ENCODE results near the gene CBLL1. TPM values are rescaled to one million over a fixed set of nuclear protein-coding genes. Genes with fewer than 3 reads are reported as not detected.

The CBLL1 gene
- total and polyA plus RNA-seq, 2 of the 13 experiments (the other 11 are each of a cell fraction or from before 2014, with no cell fraction given), result 8.8 to 10.5 TPM

- TF ChIP-seq PHF21A (CRISPR knock-in tag; IDR thresholded peaks at IDR 0.05) (peak; percentile 86; the same call in 1 of the 2 replicates), PRDM15 (CRISPR knock-in tag; IDR thresholded peaks at IDR 0.05) (no peak), NCOA5 (CRISPR knock-in tag; IDR thresholded peaks at IDR 0.05) (no peak), NFATC3 (CRISPR knock-in tag; IDR thresholded peaks at IDR 0.05) (no peak), ISX (CRISPR knock-in tag; conservative IDR thresholded peaks at IDR 0.05) (no peak), ZNF678 (CRISPR knock-in tag; IDR thresholded peaks at IDR 0.05) (no peak), ZNF3 (CRISPR knock-in tag; IDR thresholded peaks at IDR 0.05) (no peak; the same call in 1 of the 2 replicates), TAF15 (IDR thresholded peaks at IDR 0.05; ENCODE audit: low read depth, low read length, poor library complexity, severe bottlenecking) (peak; percentile 68), ZSCAN25 (CRISPR knock-in tag; IDR thresholded peaks at IDR 0.05) (no peak), ONECUT2 (CRISPR knock-in tag; IDR thresholded peaks at IDR 0.05) (no peak), CEBPZ (IDR thresholded peaks at IDR 0.05; ENCODE audit: low read length) (no peak), TCF7L2 (IDR thresholded peaks at IDR 0.05; ENCODE audit: low read depth, low read length) (no peak), EP300 (IDR thresholded peaks at IDR 0.05; ENCODE audit: low read depth in 2 of 2, low read length in 2 of 2) (no peak), EP300 (CRISPR knock-in tag; IDR thresholded peaks at IDR 0.05; ENCODE audit: borderline replicate concordance) (no peak), ZNF780A (CRISPR knock-in tag; IDR thresholded peaks at IDR 0.05) (no peak), NCOA2 (CRISPR knock-in tag; IDR thresholded peaks at IDR 0.05) (no peak), ZNF607 (CRISPR knock-in tag; IDR thresholded peaks at IDR 0.05; ENCODE audit: borderline replicate concordance) (peak; percentile 49), THYN1 (CRISPR knock-in tag; IDR thresholded peaks at IDR 0.05; ENCODE audit: borderline replicate concordance, low read depth) (no peak), ZNF776 (CRISPR knock-in tag; IDR thresholded peaks at IDR 0.05) (no peak; the same call in 1 of the 2 replicates)
- TF ChIP-seq, protein P1, sequence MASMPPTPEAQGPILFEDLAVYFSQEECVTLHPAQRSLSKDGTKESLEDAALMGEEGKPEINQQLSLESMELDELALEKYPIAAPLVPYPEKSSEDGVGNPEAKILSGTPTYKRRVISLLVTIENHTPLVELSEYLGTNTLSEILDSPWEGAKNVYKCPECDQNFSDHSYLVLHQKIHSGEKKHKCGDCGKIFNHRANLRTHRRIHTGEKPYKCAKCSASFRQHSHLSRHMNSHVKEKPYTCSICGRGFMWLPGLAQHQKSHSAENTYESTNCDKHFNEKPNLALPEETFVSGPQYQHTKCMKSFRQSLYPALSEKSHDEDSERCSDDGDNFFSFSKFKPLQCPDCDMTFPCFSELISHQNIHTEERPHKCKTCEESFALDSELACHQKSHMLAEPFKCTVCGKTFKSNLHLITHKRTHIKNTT (CRISPR knock-in tag; IDR thresholded peaks at IDR 0.05), result no peak
- TF ChIP-seq, protein P2, sequence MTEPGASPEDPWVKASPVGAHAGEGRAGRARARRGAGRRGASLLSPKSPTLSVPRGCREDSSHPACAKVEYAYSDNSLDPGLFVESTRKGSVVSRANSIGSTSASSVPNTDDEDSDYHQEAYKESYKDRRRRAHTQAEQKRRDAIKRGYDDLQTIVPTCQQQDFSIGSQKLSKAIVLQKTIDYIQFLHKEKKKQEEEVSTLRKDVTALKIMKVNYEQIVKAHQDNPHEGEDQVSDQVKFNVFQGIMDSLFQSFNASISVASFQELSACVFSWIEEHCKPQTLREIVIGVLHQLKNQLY (CRISPR knock-in tag; IDR thresholded peaks at IDR 0.05), result no peak
Observed at GRCh38 chr7:107743567-107744344, at the start of gene CBLL1 (continued).

All from HepG2 (cell line).